Esophagus squamous epithelium (tissue), 5 donors: ENCODE measurements around the gene CATSPERD. TPM values are rescaled to one million over a fixed set of nuclear protein-coding genes. Genes with fewer than 3 reads are reported as not detected.

Source experiments
- DNase-seq: peaks from one replicate; lab custom pipeline; 2025; lab: John Stamatoyannopoulos, UW
- H3K27ac ChIP-seq, 4 donors: fragments of 200-600 bp; sonication (generic); one replicate each; pipeline ENCODE4 v1.5.1; 2016 to 2019; ENCODE audit warnings: mild to moderate bottlenecking in 1 of 4
- H3K27me3 ChIP-seq, 4 donors: fragments of 200-600 bp; sonication (generic); 1 replicate in 3 of 4; 2 replicates in 1 of 4; pipeline versions ENCODE4 v1.5.1 to v1.6.0; 2017 to 2021; ENCODE audit warnings: antibody characterized with exemption in 1 of 4
- H3K36me3 ChIP-seq, 3 donors: fragments of 200-600 bp; sonication (generic); one replicate each; pipeline ENCODE4 v1.5.1; 2016 to 2019
- H3K4me1 ChIP-seq, 3 donors: fragments of 200-600 bp; sonication (generic); one replicate each; pipeline ENCODE4 v1.5.1; 2017 to 2019
- H3K4me3 ChIP-seq, 4 donors: fragments of 200-600 bp; sonication (generic); 1 replicate in 3 of 4; 2 replicates in 1 of 4; pipeline ENCODE4 v1.5.1; 2016 to 2019; ENCODE audit warnings: mild to moderate bottlenecking in 2 of 4, moderate library complexity in 1 of 4
- H3K9me3 ChIP-seq, 3 donors: fragments of 200-600 bp; sonication (generic); one replicate each; pipeline ENCODE4 v1.5.1; 2016 to 2019
- CTCF ChIP-seq, 6 experiments: fragments of 450-650 bp in 4 of 6; fragments of 200-600 bp in 2 of 6; sonication (generic) in 2 of 6; IDR thresholded peaks; one replicate each; pipeline ENCODE4 v1.5.1; 2016 to 2019; ENCODE audit warnings: antibody characterized with exemption in 6 of 6, mild to moderate bottlenecking in 4 of 6, moderate library complexity in 4 of 6
- POLR2A ChIP-seq, 4 donors: fragments of 450-650 bp; IDR thresholded peaks; one replicate each; pipeline ENCODE4 v1.6.1; 2017; ENCODE audit warnings: antibody characterized with exemption in 4 of 4, mild to moderate bottlenecking in 4 of 4, moderate library complexity in 3 of 4
- WGBS, 2 donors: methylation state at CpG; one replicate each; pipeline ENCODE4 v1.1.5; 2018; 5-methylcytosine and 5-hydroxymethylcytosine counted together
- intact Hi-C: fragments of 100-400 bp; cut with DNase I; formaldehyde crosslinking; loops from one replicate; pipeline ENCODE4 v1.15.0; 2022
- total RNA-seq, 4 donors: library from RNA; depleted of rRNA; stranded (reverse); fragments of >200 nt; gene quantifications; one replicate each; pipeline ENCODE4 v1.1.0, GENCODE V29; 2016
- donor health status: DM: yes; HTN: yes; CAD: no.

Gene CATSPERD
- total RNA-seq, 4 donors from 2014 or later = 0.19 TPM; not detected in 3

DNA sequence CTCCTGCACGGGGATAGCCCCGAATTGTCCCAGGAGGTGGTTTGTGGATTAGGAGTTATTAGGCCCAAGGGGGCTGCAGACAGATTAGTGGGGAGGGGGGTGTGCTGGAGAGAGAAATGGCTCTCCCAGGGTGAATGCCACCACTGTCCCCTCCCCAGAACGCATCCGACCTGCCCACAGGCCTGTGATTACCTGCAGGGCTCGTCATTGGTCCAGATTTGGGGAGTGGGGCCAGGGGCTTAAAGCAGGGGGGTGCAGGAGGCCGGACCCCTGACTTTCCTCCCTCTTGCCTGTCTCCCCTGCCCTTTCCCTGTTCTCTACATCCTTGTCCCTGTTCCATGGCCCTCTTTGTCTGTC is 85.7 kb downstream of the CATSPERD start:
- Histone ChIP-seq H3K27ac (peak overlapping the region in 3 of 4 donors; percentile 77 to 81 (median 79)), H3K36me3 (no peaks in the 10 kb centered on the region), H3K9me3 (no peaks in the 10 kb centered on the region), H3K4me1 (peaks cover 9 to 48% (median 21%) of the 10 kb centered on the region in 3 donors), H3K4me3 (peak overlapping the region in 3 of 4 donors; percentile 43 to 61 (median 45)), H3K27me3 (peaks cover 0 to 49% (median 3%) of the 10 kb centered on the region in 4 donors)
- peak in 1 of 6 experiments; percentile 1 for TF ChIP-seq CTCF (IDR thresholded peaks at IDR 0.05)
- no peak for TF ChIP-seq POLR2A (IDR thresholded peaks at IDR 0.05)
- 56 to 65% methylated on average over 4 of the region's 6 CpGs for WGBS, 2 donors
- no peak for DNase-seq
- intact Hi-C loops = no loop called here

GRCh38 chr19:5806905-5807304 is 86.5 kb downstream of the CATSPERD start:
- intact Hi-C loops = no loop called here
- Histone ChIP-seq H3K4me1 (peaks cover 9 to 40% (median 21%) of the 10 kb centered on the region in 3 donors), H3K9me3 (no peaks in the 10 kb centered on the region), H3K27ac (peak overlapping the region in 1 of 4 donors; percentile 81), H3K4me3 (no peak overlapping the region), H3K27me3 (peaks cover 0 to 42% (median 3%) of the 10 kb centered on the region in 4 donors), H3K36me3 (no peaks in the 10 kb centered on the region)
- WGBS, 2 donors = 76 to 92% methylated on average over 4 to 5 of the region's 5 CpGs
- TF ChIP-seq POLR2A (IDR thresholded peaks at IDR 0.05) = no peak
- no peak for TF ChIP-seq CTCF (IDR thresholded peaks at IDR 0.05)
- no peak for DNase-seq

GRCh38 chr19:5808120-5808816 is 87.8 kb downstream of the CATSPERD start:
- DNase-seq = no peak
- 79 to 89% methylated on average over 15 to 17 of the region's 21 CpGs for WGBS, 2 donors
- peaks cover 9 to 26% (median 20%) of the 10 kb centered on the region in 3 donors for H3K4me1 ChIP-seq
- TF ChIP-seq POLR2A (IDR thresholded peaks at IDR 0.05) (no peak), CTCF (IDR thresholded peaks at IDR 0.05) (no peak)
- H3K27ac ChIP-seq = no peak overlapping the region
- no peak overlapping the region for H3K4me3 ChIP-seq
- H3K9me3 ChIP-seq = no peaks in the 10 kb centered on the region
- intact Hi-C loops = no loop called here
- peaks cover 0 to 28% (median 0%) of the 10 kb centered on the region in 4 donors for H3K27me3 ChIP-seq
- H3K36me3 ChIP-seq = no peaks in the 10 kb centered on the region

GRCh38 chr19:5809053-5809452 is 88.6 kb downstream of the CATSPERD start:
- DNase-seq = no peak
- H3K27ac ChIP-seq = no peak overlapping the region

More at GRCh38 chr19:5809053-5809452, 88.6 kb downstream of the CATSPERD start:
- Histone ChIP-seq H3K9me3 (no peaks in the 10 kb centered on the region), H3K4me1 (peaks cover 4 to 19% (median 13%) of the 10 kb centered on the region in 3 donors), H3K36me3 (no peaks in the 10 kb centered on the region), H3K27me3 (peaks cover 0 to 22% (median 0%) of the 10 kb centered on the region in 4 donors), H3K4me3 (no peak overlapping the region)
- whole genome bisulfite sequencing, 2 donors = 69 to 77% methylated on average over 6 to 9 of the region's 9 CpGs
- TF ChIP-seq CTCF (IDR thresholded peaks at IDR 0.05) (no peak), POLR2A (IDR thresholded peaks at IDR 0.05) (no peak)
- intact Hi-C loops = no loop called here
